ENCODE results near the gene KCTD16. TPM values are rescaled to one million over a fixed set of nuclear protein-coding genes. Genes with fewer than 3 reads are reported as not detected.

KCTD16 gene
- total RNA-seq, 4 donors from 2014 or later, result not detected

GRCh38 chr5:144487761-144488160, 317.1 kb downstream of the KCTD16 start:
- intact Hi-C loops (cut with DNase I), result no loop called here
- Histone ChIP-seq H3K27me3 (no peaks in the 10 kb centered on the region), H3K4me1 (no peaks in the 10 kb centered on the region), H3K9me3 (no peaks in the 10 kb centered on the region), H3K36me3 (no peaks in the 10 kb centered on the region), H3K4me3 (no peak overlapping the region), H3K27ac (no peak overlapping the region)
- DNase-seq, result no peak
- no peak for TF ChIP-seq CTCF (IDR thresholded peaks at IDR 0.05)
- no peak for TF ChIP-seq POLR2A (IDR thresholded peaks at IDR 0.05)

- intact Hi-C loops (cut with DNase I), result no loop called here
- no peaks in the 10 kb centered on the region for H3K27me3 ChIP-seq
- DNase-seq, result no peak
- H3K9me3 ChIP-seq, result no peaks in the 10 kb centered on the region
- H3K4me3 ChIP-seq, result no peak overlapping the region
- WGBS, 2 donors, result 60 to 84% methylated on average over 2 of the region's 2 CpGs
- no peaks in the 10 kb centered on the region for H3K36me3 ChIP-seq
- no peak overlapping the region for H3K27ac ChIP-seq
- no peaks in the 10 kb centered on the region for H3K4me1 ChIP-seq
- TF ChIP-seq CTCF (IDR thresholded peaks at IDR 0.05) (no peak), POLR2A (IDR thresholded peaks at IDR 0.05) (no peak)
Measured at GRCh38 chr5:144503123-144503522, 332.4 kb downstream of the KCTD16 start.

- intact Hi-C loops (cut with DNase I), result no loop called here
- Histone ChIP-seq H3K9me3 (no peaks in the 10 kb centered on the region), H3K4me1 (no peaks in the 10 kb centered on the region), H3K4me3 (no peak overlapping the region), H3K27me3 (no peaks in the 10 kb centered on the region), H3K36me3 (no peaks in the 10 kb centered on the region), H3K27ac (no peak overlapping the region)
- no peak for DNase-seq
- 29 to 38% methylated on average over 5 of the region's 5 CpGs for WGBS, 2 donors
- TF ChIP-seq CTCF (IDR thresholded peaks at IDR 0.05) (no peak), POLR2A (IDR thresholded peaks at IDR 0.05) (no peak)
Measured at GRCh38 chr5:144504929-144505577, 334.4 kb downstream of the KCTD16 start.

GRCh38 chr5:144510845-144511579, 340.3 kb downstream of the KCTD16 start:
- 8 to 33% methylated on average over 10 of the region's 10 CpGs for WGBS, 2 donors
- no peaks in the 10 kb centered on the region for H3K27me3 ChIP-seq
- H3K4me1 ChIP-seq, result no peaks in the 10 kb centered on the region
- no peaks in the 10 kb centered on the region for H3K9me3 ChIP-seq
- no peak for DNase-seq
- intact Hi-C loops (cut with DNase I), result no loop called here
- no peaks in the 10 kb centered on the region for H3K36me3 ChIP-seq
- TF ChIP-seq POLR2A (IDR thresholded peaks at IDR 0.05) (no peak), CTCF (IDR thresholded peaks at IDR 0.05) (no peak)
- no peak overlapping the region for H3K27ac ChIP-seq
- H3K4me3 ChIP-seq, result no peak overlapping the region

GRCh38 chr5:144511580-144512072, 341.0 kb downstream of the KCTD16 start:
- no peaks in the 10 kb centered on the region for H3K9me3 ChIP-seq
- H3K36me3 ChIP-seq, result no peaks in the 10 kb centered on the region
- H3K27ac ChIP-seq, result no peak overlapping the region
- no peak for DNase-seq
- intact Hi-C loops (cut with DNase I), result no loop called here
- TF ChIP-seq CTCF (IDR thresholded peaks at IDR 0.05) (no peak), POLR2A (IDR thresholded peaks at IDR 0.05) (no peak)
- 27 to 36% methylated on average over 4 of the region's 4 CpGs for WGBS, 2 donors
- no peak overlapping the region for H3K4me3 ChIP-seq
- H3K4me1 ChIP-seq, result no peaks in the 10 kb centered on the region
- no peaks in the 10 kb centered on the region for H3K27me3 ChIP-seq
